HCT116 (cell line): ENCODE data around the gene UPF3B.

Experiments
- EZH2 ChIP-seq: fragments of 200-600 bp; sonication (generic); IDR thresholded peaks from 2 replicates; pipeline ENCODE4 v1.6.1; 2017; ENCODE audit warnings: antibody characterized with exemption, mixed run types
- EZH2phosphoT487 ChIP-seq: fragments of 200-600 bp; IDR thresholded peaks from 2 replicates; pipeline ENCODE4 v1.6.1; 2018; ENCODE audit warnings: antibody characterized with exemption, borderline replicate concordance
- POLR2A ChIP-seq: IDR thresholded peaks from 2 replicates; pipeline ENCODE4 v1.7.0; 2011; ENCODE audit warnings: borderline replicate concordance; ENCODE audit not compliant: insufficient read depth, insufficient read length; ENCODE audit errors: extremely low read depth
- POLR2AphosphoS5 ChIP-seq: IDR thresholded peaks from 2 replicates; pipeline ENCODE4 v1.6.1; 2011; ENCODE audit warnings: mild to moderate bottlenecking, low read depth, low read length, moderate library complexity
- SIN3A ChIP-seq: IDR thresholded peaks from 2 replicates; pipeline ENCODE4 v1.6.1; 2012; ENCODE audit warnings: low read depth
- TCF7L2 ChIP-seq: IDR thresholded peaks from 2 replicates; pipeline ENCODE4 v1.7.0; 2011; ENCODE audit warnings: borderline replicate concordance, inconsistent platforms; ENCODE audit not compliant: insufficient read depth, insufficient read length; ENCODE audit errors: extremely low read depth
- ZNF274 ChIP-seq: fragments of 200-500 bp; sonication (Bioruptor generic); IDR thresholded peaks from 2 replicates; pipeline ENCODE4 v1.6.1; 2014; ENCODE audit warnings: mild to moderate bottlenecking, low read depth, low read length, inconsistent platforms
- TF ChIP-seq, protein P1 (sequence below), 3 experiments: fragments of 200-600 bp in 1 of 3; sonication (generic) in 1 of 3; IDR thresholded peaks in 2 of 3; conservative IDR thresholded peaks in 1 of 3; 2 replicates each; pipeline ENCODE4 v1.5.1; 2012 to 2017; ENCODE audit warnings: low read depth in 2 of 3, low read length in 2 of 3, antibody characterized with exemption in 1 of 3, borderline replicate concordance in 1 of 3, control low read depth in 1 of 3, mild to moderate bottlenecking in 1 of 3, mixed read lengths in 1 of 3, mixed run types in 1 of 3, moderate library complexity in 1 of 3; ENCODE audit not compliant: insufficient read depth in 1 of 3
- TF ChIP-seq, protein P2 (sequence below): IDR thresholded peaks from 2 replicates; pipeline ENCODE4 v1.6.1; 2012; ENCODE audit warnings: low read depth
- TF ChIP-seq, protein P3 (sequence below): IDR thresholded peaks from 2 replicates; pipeline ENCODE4 v1.6.1; 2012

DNA sequence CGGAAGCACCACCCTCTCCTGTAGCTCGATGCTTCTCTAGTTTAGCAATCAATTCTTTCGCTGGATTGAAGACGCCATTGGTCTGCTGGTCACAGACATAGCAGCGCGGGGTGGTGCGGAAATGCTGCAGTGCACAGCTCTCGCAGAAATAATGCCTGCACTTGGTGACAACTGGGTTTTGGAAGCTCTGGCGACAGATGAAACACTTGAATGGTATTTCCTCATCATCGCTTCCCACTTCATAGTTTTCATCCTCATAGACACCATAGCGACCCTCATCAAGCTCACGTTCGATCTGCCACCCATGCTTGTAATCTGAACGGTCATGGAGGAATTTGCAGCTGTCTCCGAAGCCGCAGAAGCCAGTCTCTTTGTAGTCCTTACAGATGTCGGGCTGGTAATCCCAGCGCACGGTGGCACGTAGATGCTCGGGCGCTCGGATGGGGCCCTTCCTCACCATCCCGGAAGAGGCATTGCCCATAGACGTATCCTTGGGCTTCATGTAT lies 17.9 kb upstream of the UPF3B start:
- TF ChIP-seq, protein P1, sequence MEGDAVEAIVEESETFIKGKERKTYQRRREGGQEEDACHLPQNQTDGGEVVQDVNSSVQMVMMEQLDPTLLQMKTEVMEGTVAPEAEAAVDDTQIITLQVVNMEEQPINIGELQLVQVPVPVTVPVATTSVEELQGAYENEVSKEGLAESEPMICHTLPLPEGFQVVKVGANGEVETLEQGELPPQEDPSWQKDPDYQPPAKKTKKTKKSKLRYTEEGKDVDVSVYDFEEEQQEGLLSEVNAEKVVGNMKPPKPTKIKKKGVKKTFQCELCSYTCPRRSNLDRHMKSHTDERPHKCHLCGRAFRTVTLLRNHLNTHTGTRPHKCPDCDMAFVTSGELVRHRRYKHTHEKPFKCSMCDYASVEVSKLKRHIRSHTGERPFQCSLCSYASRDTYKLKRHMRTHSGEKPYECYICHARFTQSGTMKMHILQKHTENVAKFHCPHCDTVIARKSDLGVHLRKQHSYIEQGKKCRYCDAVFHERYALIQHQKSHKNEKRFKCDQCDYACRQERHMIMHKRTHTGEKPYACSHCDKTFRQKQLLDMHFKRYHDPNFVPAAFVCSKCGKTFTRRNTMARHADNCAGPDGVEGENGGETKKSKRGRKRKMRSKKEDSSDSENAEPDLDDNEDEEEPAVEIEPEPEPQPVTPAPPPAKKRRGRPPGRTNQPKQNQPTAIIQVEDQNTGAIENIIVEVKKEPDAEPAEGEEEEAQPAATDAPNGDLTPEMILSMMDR (IDR thresholded peaks at IDR 0.05 in 2 of 3, conservative IDR thresholded peaks at IDR 0.05 in 1 of 3; ENCODE audit: borderline replicate concordance in 1 of 3, insufficient read depth in 1 of 3, low read depth in 2 of 3, low read length in 2 of 3) = no peak
- TF ChIP-seq POLR2A = no peak
- TF ChIP-seq, protein P2, sequence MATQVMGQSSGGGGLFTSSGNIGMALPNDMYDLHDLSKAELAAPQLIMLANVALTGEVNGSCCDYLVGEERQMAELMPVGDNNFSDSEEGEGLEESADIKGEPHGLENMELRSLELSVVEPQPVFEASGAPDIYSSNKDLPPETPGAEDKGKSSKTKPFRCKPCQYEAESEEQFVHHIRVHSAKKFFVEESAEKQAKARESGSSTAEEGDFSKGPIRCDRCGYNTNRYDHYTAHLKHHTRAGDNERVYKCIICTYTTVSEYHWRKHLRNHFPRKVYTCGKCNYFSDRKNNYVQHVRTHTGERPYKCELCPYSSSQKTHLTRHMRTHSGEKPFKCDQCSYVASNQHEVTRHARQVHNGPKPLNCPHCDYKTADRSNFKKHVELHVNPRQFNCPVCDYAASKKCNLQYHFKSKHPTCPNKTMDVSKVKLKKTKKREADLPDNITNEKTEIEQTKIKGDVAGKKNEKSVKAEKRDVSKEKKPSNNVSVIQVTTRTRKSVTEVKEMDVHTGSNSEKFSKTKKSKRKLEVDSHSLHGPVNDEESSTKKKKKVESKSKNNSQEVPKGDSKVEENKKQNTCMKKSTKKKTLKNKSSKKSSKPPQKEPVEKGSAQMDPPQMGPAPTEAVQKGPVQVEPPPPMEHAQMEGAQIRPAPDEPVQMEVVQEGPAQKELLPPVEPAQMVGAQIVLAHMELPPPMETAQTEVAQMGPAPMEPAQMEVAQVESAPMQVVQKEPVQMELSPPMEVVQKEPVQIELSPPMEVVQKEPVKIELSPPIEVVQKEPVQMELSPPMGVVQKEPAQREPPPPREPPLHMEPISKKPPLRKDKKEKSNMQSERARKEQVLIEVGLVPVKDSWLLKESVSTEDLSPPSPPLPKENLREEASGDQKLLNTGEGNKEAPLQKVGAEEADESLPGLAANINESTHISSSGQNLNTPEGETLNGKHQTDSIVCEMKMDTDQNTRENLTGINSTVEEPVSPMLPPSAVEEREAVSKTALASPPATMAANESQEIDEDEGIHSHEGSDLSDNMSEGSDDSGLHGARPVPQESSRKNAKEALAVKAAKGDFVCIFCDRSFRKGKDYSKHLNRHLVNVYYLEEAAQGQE = no peak
- TF ChIP-seq TCF7L2 = no peak
- TF ChIP-seq EZH2 = no peak
- no peak for TF ChIP-seq EZH2phosphoT487
- TF ChIP-seq POLR2AphosphoS5 = no peak
- no peak for TF ChIP-seq ZNF274
- TF ChIP-seq, protein P3, sequence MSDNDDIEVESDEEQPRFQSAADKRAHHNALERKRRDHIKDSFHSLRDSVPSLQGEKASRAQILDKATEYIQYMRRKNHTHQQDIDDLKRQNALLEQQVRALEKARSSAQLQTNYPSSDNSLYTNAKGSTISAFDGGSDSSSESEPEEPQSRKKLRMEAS = no peak
- TF ChIP-seq SIN3A = no peak
